GM19238 (cell line): ENCODE results near the gene KAT6B.

Experiments used
- DNase-seq: peaks from one replicate; pipeline ENCODE4 v3.0.0; 2011; ENCODE audit warnings: low spot score; ENCODE audit not compliant: insufficient read length

The KAT6B gene

GRCh38 chr10:74982634-74982982, 156.2 kb downstream of the KAT6B start:
- no peak for DNase-seq

GRCh38 chr10:74983383-74983782, 157.0 kb downstream of the KAT6B start:
- no peak for DNase-seq

GRCh38 chr10:74987339-74988053, 161.1 kb downstream of the KAT6B start:
- DNase-seq = no peak

- DNase-seq = no peak
Observed at GRCh38 chr10:74988054-74988775, 161.8 kb downstream of the KAT6B start.

GRCh38 chr10:74988832-74989561, 162.6 kb downstream of the KAT6B start:
- DNase-seq = no peak

GRCh38 chr10:74991435-74991834, 165.0 kb downstream of the KAT6B start:
- no peak for DNase-seq

GRCh38 chr10:74992068-74992467, 165.7 kb downstream of the KAT6B start:
- DNase-seq = no peak

- DNase-seq = no peak
Observed at GRCh38 chr10:74993649-74994048, 167.2 kb downstream of the KAT6B start.

GRCh38 chr10:74994854-74995253, 168.5 kb downstream of the KAT6B start:
- DNase-seq = no peak

- DNase-seq = no peak
Observed at GRCh38 chr10:74995806-74996205, 169.4 kb downstream of the KAT6B start.

- DNase-seq = no peak
Observed at GRCh38 chr10:74997163-74997562, 170.8 kb downstream of the KAT6B start.

- no peak for DNase-seq
Observed at GRCh38 chr10:75000748-75001321, 174.4 kb downstream of the KAT6B start.

- DNase-seq = no peak
Observed at GRCh38 chr10:75001715-75002350, 175.4 kb downstream of the KAT6B start.

- DNase-seq = no peak
Observed at GRCh38 chr10:75002351-75002725, 175.9 kb downstream of the KAT6B start.

GRCh38 chr10:75002967-75003594, 176.7 kb downstream of the KAT6B start:
- no peak for DNase-seq

GRCh38 chr10:75003891-75004290, 177.5 kb downstream of the KAT6B start:
- no peak for DNase-seq

GRCh38 chr10:75007646-75008045, 181.2 kb downstream of the KAT6B start:
- DNase-seq = no peak

GRCh38 chr10:75008952-75009351, 182.6 kb downstream of the KAT6B start:
- no peak for DNase-seq

GRCh38 chr10:75009426-75009825, 183.0 kb downstream of the KAT6B start:
- no peak for DNase-seq

- DNase-seq = no peak
Observed at GRCh38 chr10:75010373-75010772, 184.0 kb downstream of the KAT6B start.

- no peak for DNase-seq
Observed at GRCh38 chr10:75011221-75011620, 184.8 kb downstream of the KAT6B start.
